HepG2 (cell line): ENCODE data around the gene APEX2. TPM values are rescaled to one million over a fixed set of nuclear protein-coding genes. Genes with fewer than 3 reads are reported as not detected.

Source experiments
- BCL6 ChIP-seq: IDR thresholded peaks from 2 replicates; pipeline ENCODE4 v1.6.1; 2016; ENCODE audit warnings: missing genetic modification reagents, missing compliant biosample characterization
- ELF3 ChIP-seq: IDR thresholded peaks from 2 replicates; pipeline ENCODE4 v1.6.1; 2016; ENCODE audit warnings: missing genetic modification reagents, missing compliant biosample characterization
- FOSL2 ChIP-seq: sonication (generic); formaldehyde crosslinking; IDR thresholded peaks from 2 replicates; pipeline ENCODE4 v1.4.0; 2020; ENCODE audit warnings: missing genetic modification reagents
- FOXA3 ChIP-seq: IDR thresholded peaks from 2 replicates; pipeline ENCODE4 v1.6.1; 2016; ENCODE audit warnings: missing genetic modification reagents, missing compliant biosample characterization
- GABPA ChIP-seq, 2 experiments: IDR thresholded peaks; 2 replicates each; pipeline ENCODE4 v1.6.1; 2011 to 2016; ENCODE audit warnings: low read depth in 2 of 2, low read length in 1 of 2, missing biosample characterization in 1 of 2, missing genetic modification characterization in 1 of 2
- HNF4A ChIP-seq: sonication (generic); formaldehyde crosslinking; IDR thresholded peaks from 2 replicates; pipeline ENCODE4 v1.4.0; 2020; ENCODE audit warnings: missing genetic modification reagents
- ISL2 ChIP-seq: sonication (generic); formaldehyde crosslinking; IDR thresholded peaks from 2 replicates; pipeline ENCODE4 v1.5.0; 2020; ENCODE audit warnings: missing genetic modification reagents
- MAFF ChIP-seq: IDR thresholded peaks from 2 replicates; pipeline ENCODE4 v1.6.1; 2011; ENCODE audit warnings: low read depth, low read length, improper control_type of control experiment
- TEAD2 ChIP-seq: sonication (generic); formaldehyde crosslinking; IDR thresholded peaks from 2 replicates; pipeline ENCODE4 v1.9.0; 2021; ENCODE audit warnings: missing genetic modification reagents
- XBP1 ChIP-seq: sonication (generic); formaldehyde crosslinking; IDR thresholded peaks from 2 replicates; pipeline ENCODE4 v1.5.0; 2020; ENCODE audit warnings: missing genetic modification reagents
- ZBTB40 ChIP-seq, 2 experiments: fragments of 450-650 bp in 1 of 2; sonication (generic) in 1 of 2; formaldehyde crosslinking in 1 of 2; IDR thresholded peaks; 2 replicates each; pipeline versions ENCODE4 v1.6.1 to v1.8.0; 2016 to 2022; ENCODE audit warnings: antibody characterized with exemption in 1 of 2, mild to moderate bottlenecking in 1 of 2, missing genetic modification reagents in 1 of 2
- ZNF770 ChIP-seq: sonication (generic); formaldehyde crosslinking; IDR thresholded peaks from 2 replicates; pipeline ENCODE4 v1.5.0; 2020; ENCODE audit warnings: mild to moderate bottlenecking, missing genetic modification reagents
- polyA plus RNA-seq, 8 experiments: library from polyadenylated mRNA; depleted of rRNA in 3 of 8; stranded (reverse) in 7 of 8; unstranded in 1 of 8; fragments of >200 nt; fragmentation: Illumina TruSeq in 4 of 8; extraction: Trizol in 4 of 8; gene quantifications; 2 replicates each; pipeline versions ENCODE4 v1.2.1 to v1.2.3, GENCODE V29; 2011 to 2016; ENCODE audit warnings: low read depth in 4 of 8, missing spikeins in 1 of 8, mixed read lengths in 1 of 8; ENCODE audit not compliant: insufficient read depth in 1 of 8
- total RNA-seq, 5 experiments: library from RNA; depleted of rRNA; stranded (reverse); fragments of >200 nt; fragmentation: Illumina TruSeq; extraction: Trizol; gene quantifications; 2 replicates each; pipeline ENCODE4 v1.2.3, GENCODE V29; 2016; ENCODE audit warnings: low read depth in 1 of 5
- TF ChIP-seq, protein P1 (sequence below): sonication (generic); formaldehyde crosslinking; conservative IDR thresholded peaks from 2 replicates; pipeline ENCODE4 v1.4.0; 2020; ENCODE audit warnings: mild to moderate bottlenecking, missing genetic modification reagents, moderate library complexity
- TF ChIP-seq, protein P2 (sequence below): sonication (generic); formaldehyde crosslinking; IDR thresholded peaks from 2 replicates; pipeline ENCODE4 v1.4.0; 2020; ENCODE audit warnings: missing genetic modification reagents

Gene APEX2
- total and polyA plus RNA-seq, 2 of the 13 experiments (the other 11 are each of a cell fraction or from before 2014, with no cell fraction given): 12.7 to 17.8 TPM

- no peak for TF ChIP-seq ZBTB40 (IDR thresholded peaks at IDR 0.05)
- TF ChIP-seq ZBTB40 (CRISPR knock-in tag; IDR thresholded peaks at IDR 0.05): peak; percentile 62
- TF ChIP-seq, protein P1, sequence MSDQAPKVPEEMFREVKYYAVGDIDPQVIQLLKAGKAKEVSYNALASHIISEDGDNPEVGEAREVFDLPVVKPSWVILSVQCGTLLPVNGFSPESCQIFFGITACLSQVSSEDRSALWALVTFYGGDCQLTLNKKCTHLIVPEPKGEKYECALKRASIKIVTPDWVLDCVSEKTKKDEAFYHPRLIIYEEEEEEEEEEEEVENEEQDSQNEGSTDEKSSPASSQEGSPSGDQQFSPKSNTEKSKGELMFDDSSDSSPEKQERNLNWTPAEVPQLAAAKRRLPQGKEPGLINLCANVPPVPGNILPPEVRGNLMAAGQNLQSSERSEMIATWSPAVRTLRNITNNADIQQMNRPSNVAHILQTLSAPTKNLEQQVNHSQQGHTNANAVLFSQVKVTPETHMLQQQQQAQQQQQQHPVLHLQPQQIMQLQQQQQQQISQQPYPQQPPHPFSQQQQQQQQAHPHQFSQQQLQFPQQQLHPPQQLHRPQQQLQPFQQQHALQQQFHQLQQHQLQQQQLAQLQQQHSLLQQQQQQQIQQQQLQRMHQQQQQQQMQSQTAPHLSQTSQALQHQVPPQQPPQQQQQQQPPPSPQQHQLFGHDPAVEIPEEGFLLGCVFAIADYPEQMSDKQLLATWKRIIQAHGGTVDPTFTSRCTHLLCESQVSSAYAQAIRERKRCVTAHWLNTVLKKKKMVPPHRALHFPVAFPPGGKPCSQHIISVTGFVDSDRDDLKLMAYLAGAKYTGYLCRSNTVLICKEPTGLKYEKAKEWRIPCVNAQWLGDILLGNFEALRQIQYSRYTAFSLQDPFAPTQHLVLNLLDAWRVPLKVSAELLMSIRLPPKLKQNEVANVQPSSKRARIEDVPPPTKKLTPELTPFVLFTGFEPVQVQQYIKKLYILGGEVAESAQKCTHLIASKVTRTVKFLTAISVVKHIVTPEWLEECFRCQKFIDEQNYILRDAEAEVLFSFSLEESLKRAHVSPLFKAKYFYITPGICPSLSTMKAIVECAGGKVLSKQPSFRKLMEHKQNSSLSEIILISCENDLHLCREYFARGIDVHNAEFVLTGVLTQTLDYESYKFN (CRISPR knock-in tag): peak; percentile 72
- TF ChIP-seq XBP1: no peak
- TF ChIP-seq ELF3 (CRISPR knock-in tag): peak; percentile 48; the same call in 1 of the 2 replicates
- TF ChIP-seq FOSL2 (CRISPR knock-in tag): peak; percentile 71
- peak; percentile 35; the same call in 1 of the 2 replicates for TF ChIP-seq HNF4A (CRISPR knock-in tag)
- TF ChIP-seq ZNF770 (CRISPR knock-in tag): no peak
- no peak for TF ChIP-seq GABPA (IDR thresholded peaks at IDR 0.05; ENCODE audit: low read depth, low read length)
- peak; percentile 28; the same call in 1 of the 2 replicates for TF ChIP-seq GABPA (CRISPR knock-in tag; IDR thresholded peaks at IDR 0.05; ENCODE audit: low read depth)
- TF ChIP-seq BCL6 (CRISPR knock-in tag): peak; percentile 54; the same call in 1 of the 2 replicates
- TF ChIP-seq ISL2 (CRISPR knock-in tag): no peak
- TF ChIP-seq, protein P2, sequence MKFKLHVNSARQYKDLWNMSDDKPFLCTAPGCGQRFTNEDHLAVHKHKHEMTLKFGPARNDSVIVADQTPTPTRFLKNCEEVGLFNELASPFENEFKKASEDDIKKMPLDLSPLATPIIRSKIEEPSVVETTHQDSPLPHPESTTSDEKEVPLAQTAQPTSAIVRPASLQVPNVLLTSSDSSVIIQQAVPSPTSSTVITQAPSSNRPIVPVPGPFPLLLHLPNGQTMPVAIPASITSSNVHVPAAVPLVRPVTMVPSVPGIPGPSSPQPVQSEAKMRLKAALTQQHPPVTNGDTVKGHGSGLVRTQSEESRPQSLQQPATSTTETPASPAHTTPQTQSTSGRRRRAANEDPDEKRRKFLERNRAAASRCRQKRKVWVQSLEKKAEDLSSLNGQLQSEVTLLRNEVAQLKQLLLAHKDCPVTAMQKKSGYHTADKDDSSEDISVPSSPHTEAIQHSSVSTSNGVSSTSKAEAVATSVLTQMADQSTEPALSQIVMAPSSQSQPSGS: no peak
- TF ChIP-seq FOXA3 (CRISPR knock-in tag): peak; percentile 30; the same call in 1 of the 2 replicates
- no peak for TF ChIP-seq TEAD2 (CRISPR knock-in tag)
- TF ChIP-seq MAFF: no peak
Observed at GRCh38 chrX:55007656-55008055, 7.5 kb downstream of the APEX2 start (continued).
